HG03045 (cell line): Measurements from ENCODE around the gene TARS3.
"Not testable (repeated sequence)": the region's sequence is repeated elsewhere in the genome, so short reads cannot be mapped to it uniquely, and the experiment has no call there.

ENCODE experiments used
- ATAC-seq: cut with Tn5 transposase; IDR thresholded peaks from one replicate; pipeline ENCODE4 v1.9.1; 2021; ENCODE audit warnings: mild to moderate bottlenecking, moderate library complexity; ENCODE audit not compliant: unreplicated experiment

The TARS3 gene

GRCh38 chr15:101723874-101724674, at the start of gene TARS3:
TSS of gene TARS3 (minus strand) at chr15:101724473. CDS start at chr15:101724387, 86 bp downstream.
- ATAC-seq: peak; percentile 86

GRCh38 chr15:101773496-101774100, 49.3 kb upstream of the TARS3 start:
- ATAC-seq: no peak

- no peak for ATAC-seq
Observed at GRCh38 chr15:101772921-101773320, 48.6 kb upstream of the TARS3 start.

- ATAC-seq: not testable (repeated sequence)
Observed at GRCh38 chr15:101767083-101767640, 42.9 kb upstream of the TARS3 start.

- no peak for ATAC-seq
Observed at GRCh38 chr15:101765772-101766456, 41.6 kb upstream of the TARS3 start.

GRCh38 chr15:101765340-101765671, 41.0 kb upstream of the TARS3 start:
- ATAC-seq: not testable (repeated sequence)

GRCh38 chr15:101764669-101765339, 40.5 kb upstream of the TARS3 start:
- not testable (repeated sequence) for ATAC-seq

GRCh38 chr15:101746716-101747082, 22.4 kb upstream of the TARS3 start:
- ATAC-seq: peak; percentile 37

GRCh38 chr15:101734837-101735236, 10.6 kb upstream of the TARS3 start:
- ATAC-seq: not testable (repeated sequence)

- no peak for ATAC-seq
Observed at GRCh38 chr15:101733545-101733944, 9.3 kb upstream of the TARS3 start.

GRCh38 chr15:101732772-101733171, 8.5 kb upstream of the TARS3 start:
- no peak for ATAC-seq

- no peak for ATAC-seq
Observed at GRCh38 chr15:101731746-101732145, 7.5 kb upstream of the TARS3 start.

GRCh38 chr15:101727186-101727585, 2.9 kb upstream of the TARS3 start:
- ATAC-seq: no peak

- no peak for ATAC-seq
Observed at GRCh38 chr15:101725073-101725472, 800 bp upstream of the TARS3 start.

GRCh38 chr15:101724675-101725005, 367 bp upstream of the TARS3 start:
- no peak for ATAC-seq

GRCh38 chr15:101723171-101723873, 951 bp downstream of the TARS3 start:
- ATAC-seq: peak; percentile 33

- no peak for ATAC-seq
Observed at GRCh38 chr15:101718896-101719295, 5.4 kb downstream of the TARS3 start.

- ATAC-seq: no peak
Observed at GRCh38 chr15:101712078-101712477, 12.2 kb downstream of the TARS3 start.

- no peak for ATAC-seq
Observed at GRCh38 chr15:101710806-101711205, 13.5 kb downstream of the TARS3 start.

GRCh38 chr15:101709466-101709865, 14.8 kb downstream of the TARS3 start:
- ATAC-seq: no peak

GRCh38 chr15:101707983-101708382, 16.3 kb downstream of the TARS3 start:
- ATAC-seq: no peak
